ENCODE measurements around the gene WNT6.

DNA sequence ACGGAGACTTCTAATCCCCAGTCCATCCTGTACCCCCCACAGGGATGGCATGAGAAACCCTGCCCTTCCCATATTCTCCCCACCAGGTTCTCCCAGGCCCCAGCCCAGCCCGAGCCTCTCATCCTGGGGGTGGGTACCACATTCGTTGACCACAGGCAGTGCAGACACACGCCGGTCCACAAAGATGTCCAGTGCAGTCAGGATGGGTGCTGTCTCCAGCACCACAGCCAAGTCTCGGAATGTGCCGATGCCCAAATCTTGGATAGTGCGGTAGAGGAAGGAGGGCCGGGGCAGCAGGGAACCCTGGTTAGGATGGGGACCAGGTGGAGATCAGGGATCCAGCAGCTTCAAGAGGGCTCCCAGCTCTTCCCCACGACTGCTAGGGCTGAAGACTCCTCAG lies 32.8 kb upstream of the WNT6 start:
- TF ChIP-seq POLR2A (IDR thresholded peaks at IDR 0.05), result no peak
- TF ChIP-seq, protein P1, sequence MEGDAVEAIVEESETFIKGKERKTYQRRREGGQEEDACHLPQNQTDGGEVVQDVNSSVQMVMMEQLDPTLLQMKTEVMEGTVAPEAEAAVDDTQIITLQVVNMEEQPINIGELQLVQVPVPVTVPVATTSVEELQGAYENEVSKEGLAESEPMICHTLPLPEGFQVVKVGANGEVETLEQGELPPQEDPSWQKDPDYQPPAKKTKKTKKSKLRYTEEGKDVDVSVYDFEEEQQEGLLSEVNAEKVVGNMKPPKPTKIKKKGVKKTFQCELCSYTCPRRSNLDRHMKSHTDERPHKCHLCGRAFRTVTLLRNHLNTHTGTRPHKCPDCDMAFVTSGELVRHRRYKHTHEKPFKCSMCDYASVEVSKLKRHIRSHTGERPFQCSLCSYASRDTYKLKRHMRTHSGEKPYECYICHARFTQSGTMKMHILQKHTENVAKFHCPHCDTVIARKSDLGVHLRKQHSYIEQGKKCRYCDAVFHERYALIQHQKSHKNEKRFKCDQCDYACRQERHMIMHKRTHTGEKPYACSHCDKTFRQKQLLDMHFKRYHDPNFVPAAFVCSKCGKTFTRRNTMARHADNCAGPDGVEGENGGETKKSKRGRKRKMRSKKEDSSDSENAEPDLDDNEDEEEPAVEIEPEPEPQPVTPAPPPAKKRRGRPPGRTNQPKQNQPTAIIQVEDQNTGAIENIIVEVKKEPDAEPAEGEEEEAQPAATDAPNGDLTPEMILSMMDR (IDR thresholded peaks at IDR 0.05), result no peak

Data from esophagus squamous epithelium (tissue), 4 donors.